Nephron progenitor cell (in vitro differentiated cells): ENCODE measurements around the gene AP3D1.

Experiments used
- DNase-seq: peaks from one replicate; pipeline ENCODE4 v3.0.0; 2021
- H3K27ac Mint-ChIP-seq: 2 replicates; pipeline ENCODE4 v1.8.0; 2021; ENCODE audit warnings: mild to moderate bottlenecking, moderate library complexity, mixed read lengths
- H3K27me3 Mint-ChIP-seq: 2 replicates; pipeline ENCODE4 v1.8.0; 2021; ENCODE audit warnings: mild to moderate bottlenecking, low read depth, mixed read lengths; ENCODE audit not compliant: poor library complexity
- H3K36me3 Mint-ChIP-seq: 2 replicates; pipeline ENCODE4 v1.8.0; 2021; ENCODE audit warnings: low read depth, mixed read lengths
- H3K4me1 Mint-ChIP-seq: 2 replicates; pipeline ENCODE4 v1.8.0; 2021; ENCODE audit warnings: mixed read lengths
- H3K4me3 Mint-ChIP-seq: 2 replicates; pipeline ENCODE4 v1.8.0; 2021; ENCODE audit warnings: mild to moderate bottlenecking, moderate library complexity, mixed read lengths
- H3K9me3 Mint-ChIP-seq: 2 replicates; pipeline ENCODE4 v1.8.0; 2021; ENCODE audit warnings: mild to moderate bottlenecking, moderate library complexity, mixed read lengths
- TF ChIP-seq, protein P1 (sequence below): fragments of 200-600 bp; sonication (generic); IDR thresholded peaks from 2 replicates; pipeline ENCODE4 v1.5.0; 2021; ENCODE audit warnings: antibody characterized with exemption

The AP3D1 gene

DNA sequence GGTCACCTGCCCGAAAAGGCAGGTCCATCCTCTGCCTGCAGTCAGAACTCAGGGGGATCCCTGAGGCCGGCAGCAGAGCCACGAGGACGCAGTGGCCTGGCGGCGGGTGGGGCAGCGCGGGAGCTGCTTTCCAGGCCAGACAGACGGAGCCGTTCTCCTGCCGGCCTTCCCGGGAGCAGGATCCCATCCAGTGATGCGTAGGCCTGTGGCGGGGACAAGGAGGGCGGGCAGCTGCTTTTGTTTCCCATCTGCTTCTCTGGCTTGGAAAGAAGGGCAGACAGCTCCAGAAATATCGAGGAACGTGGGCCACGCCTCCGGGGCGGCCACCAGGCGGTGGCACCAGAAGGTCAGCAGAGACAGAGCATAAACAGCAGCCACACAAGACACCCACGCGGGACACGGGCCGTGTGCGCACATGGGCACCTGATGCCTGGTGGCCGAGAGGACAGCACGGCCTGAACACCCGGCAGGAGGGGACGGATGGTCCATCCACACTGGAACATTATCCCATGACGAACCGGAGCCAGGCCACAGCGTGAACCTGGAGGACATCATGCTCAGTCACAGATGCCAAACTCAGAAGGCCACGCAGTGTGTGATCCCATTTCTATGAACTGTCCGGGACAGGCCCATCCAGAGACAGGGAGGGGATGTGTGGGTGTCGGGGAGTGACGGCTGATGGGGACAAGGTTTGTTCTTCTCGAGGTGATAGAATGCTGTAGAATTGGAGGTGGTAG is 86.4 kb downstream of the AP3D1 start:
- Mint-ChIP-seq H3K9me3 (no peaks in the 10 kb centered on the region), H3K36me3 (no peaks in the 10 kb centered on the region), H3K4me3 (no peak overlapping the region), H3K27ac (peak overlapping the region; percentile 89), H3K4me1 (peaks cover 42% of the 10 kb centered on the region), H3K27me3 (no peaks in the 10 kb centered on the region)
- DNase-seq = no peak
- TF ChIP-seq, protein P1, sequence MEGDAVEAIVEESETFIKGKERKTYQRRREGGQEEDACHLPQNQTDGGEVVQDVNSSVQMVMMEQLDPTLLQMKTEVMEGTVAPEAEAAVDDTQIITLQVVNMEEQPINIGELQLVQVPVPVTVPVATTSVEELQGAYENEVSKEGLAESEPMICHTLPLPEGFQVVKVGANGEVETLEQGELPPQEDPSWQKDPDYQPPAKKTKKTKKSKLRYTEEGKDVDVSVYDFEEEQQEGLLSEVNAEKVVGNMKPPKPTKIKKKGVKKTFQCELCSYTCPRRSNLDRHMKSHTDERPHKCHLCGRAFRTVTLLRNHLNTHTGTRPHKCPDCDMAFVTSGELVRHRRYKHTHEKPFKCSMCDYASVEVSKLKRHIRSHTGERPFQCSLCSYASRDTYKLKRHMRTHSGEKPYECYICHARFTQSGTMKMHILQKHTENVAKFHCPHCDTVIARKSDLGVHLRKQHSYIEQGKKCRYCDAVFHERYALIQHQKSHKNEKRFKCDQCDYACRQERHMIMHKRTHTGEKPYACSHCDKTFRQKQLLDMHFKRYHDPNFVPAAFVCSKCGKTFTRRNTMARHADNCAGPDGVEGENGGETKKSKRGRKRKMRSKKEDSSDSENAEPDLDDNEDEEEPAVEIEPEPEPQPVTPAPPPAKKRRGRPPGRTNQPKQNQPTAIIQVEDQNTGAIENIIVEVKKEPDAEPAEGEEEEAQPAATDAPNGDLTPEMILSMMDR = no peak

DNA sequence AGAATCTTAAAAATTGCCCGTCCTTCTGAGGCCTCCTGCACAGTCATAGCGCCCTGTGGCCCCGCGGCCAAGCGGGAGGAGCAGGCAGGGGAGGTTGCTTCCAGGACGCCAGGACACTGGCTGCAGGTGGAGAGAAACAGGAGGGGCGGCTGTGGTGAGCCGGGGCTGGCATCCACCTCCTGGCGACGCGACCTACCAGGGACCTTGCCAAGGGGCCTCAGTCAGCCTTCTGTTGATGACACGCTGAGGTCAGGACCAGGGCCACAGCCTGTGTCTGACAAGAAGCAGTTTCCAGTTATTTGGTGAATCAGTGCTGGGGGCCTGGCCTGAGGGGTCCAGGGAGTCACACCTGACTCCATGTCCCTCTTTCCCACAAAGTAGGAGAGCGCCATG is 87.0 kb downstream of the AP3D1 start:
- no peak for DNase-seq
- no peak overlapping the region for H3K4me3 Mint-ChIP-seq
- H3K27ac Mint-ChIP-seq = peak overlapping the region; percentile 89
- TF ChIP-seq, protein P1 = no peak
- no peaks in the 10 kb centered on the region for H3K27me3 Mint-ChIP-seq
- no peaks in the 10 kb centered on the region for H3K36me3 Mint-ChIP-seq
- H3K4me1 Mint-ChIP-seq = peaks cover 40% of the 10 kb centered on the region
- H3K9me3 Mint-ChIP-seq = no peaks in the 10 kb centered on the region

DNA sequence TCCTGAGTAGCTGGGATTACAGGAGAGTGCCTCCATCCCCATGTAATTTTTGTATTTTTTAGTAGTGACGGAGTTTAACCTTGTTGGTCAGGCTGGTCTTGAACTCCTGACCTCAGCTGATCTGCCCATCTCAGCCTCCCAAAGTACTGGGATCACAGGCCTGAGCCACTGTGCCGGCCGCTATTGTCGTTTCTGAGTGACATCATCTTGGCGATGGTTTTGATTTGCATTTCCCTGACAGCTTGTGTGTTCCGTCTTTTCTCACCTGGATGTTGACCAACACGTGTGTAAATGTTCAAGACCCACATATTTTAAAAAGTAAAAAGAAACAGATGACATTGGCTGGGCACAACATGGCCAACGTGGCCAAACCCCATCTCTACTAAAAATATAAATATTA is 87.5 kb downstream of the AP3D1 start:
- Mint-ChIP-seq H3K9me3 (no peaks in the 10 kb centered on the region), H3K36me3 (no peaks in the 10 kb centered on the region), H3K27me3 (no peaks in the 10 kb centered on the region), H3K4me3 (peak overlapping the region; percentile 28), H3K4me1 (peaks cover 46% of the 10 kb centered on the region), H3K27ac (no peak overlapping the region)
- TF ChIP-seq, protein P1 = no peak
- DNase-seq = no peak

DNA sequence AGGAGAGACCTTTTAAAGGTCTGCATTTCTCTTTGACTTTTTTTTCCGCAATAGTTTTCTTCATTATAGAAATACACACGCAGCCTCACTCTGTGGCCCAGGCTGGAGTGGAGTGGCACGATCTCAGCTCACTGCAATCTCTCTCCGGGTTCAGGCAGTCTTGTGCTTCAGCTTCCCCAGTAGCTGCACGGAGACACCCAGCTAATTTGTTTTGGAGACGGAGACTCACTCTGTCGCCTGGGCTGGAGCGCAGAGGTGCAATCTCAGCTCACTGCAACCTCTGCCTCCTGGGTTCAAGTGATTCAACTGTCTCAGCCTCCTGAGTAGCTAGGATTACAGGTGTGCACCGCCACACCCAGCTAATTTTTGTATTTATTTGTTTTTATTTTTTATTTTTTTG is 88.6 kb downstream of the AP3D1 start:
- no peak for DNase-seq
- peak overlapping the region; percentile 82 for H3K4me3 Mint-ChIP-seq
- TF ChIP-seq, protein P1 = no peak
- H3K27me3 Mint-ChIP-seq = no peaks in the 10 kb centered on the region
- no peaks in the 10 kb centered on the region for H3K36me3 Mint-ChIP-seq
- peaks cover 53% of the 10 kb centered on the region for H3K4me1 Mint-ChIP-seq
- H3K27ac Mint-ChIP-seq = peak overlapping the region; percentile 93
- H3K9me3 Mint-ChIP-seq = no peaks in the 10 kb centered on the region

DNA sequence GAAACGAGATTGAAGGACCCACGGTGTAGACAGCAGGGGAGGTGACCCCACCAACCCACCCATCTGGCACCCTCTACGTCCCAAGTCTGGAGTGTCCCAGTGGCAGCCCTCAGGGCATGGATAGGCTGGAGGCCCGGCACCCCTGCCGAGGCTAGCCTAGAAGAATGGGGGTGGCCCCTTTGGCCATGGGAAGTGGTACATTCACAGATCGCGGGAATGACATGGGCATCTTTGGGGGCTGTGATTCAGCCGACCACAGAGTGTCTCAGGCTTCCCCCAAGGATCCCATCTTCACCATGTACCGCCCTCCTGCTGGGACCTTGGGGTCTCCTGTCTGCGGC is 89.0 kb downstream of the AP3D1 start:
- Mint-ChIP-seq H3K4me1 (peaks cover 53% of the 10 kb centered on the region), H3K27me3 (no peaks in the 10 kb centered on the region), H3K27ac (peak overlapping the region; percentile 97), H3K4me3 (peak overlapping the region; percentile 82), H3K9me3 (no peaks in the 10 kb centered on the region), H3K36me3 (no peaks in the 10 kb centered on the region)
- TF ChIP-seq, protein P1 = no peak
- DNase-seq = no peak
